ENCODE results near the gene CPXM1. TPM values are rescaled to one million over a fixed set of nuclear protein-coding genes. Genes with fewer than 3 reads are reported as not detected.

The CPXM1 gene
- total and polyA plus RNA-seq, 2 experiments from 2014 or later, result 0.08 TPM; not detected in 1

DNA sequence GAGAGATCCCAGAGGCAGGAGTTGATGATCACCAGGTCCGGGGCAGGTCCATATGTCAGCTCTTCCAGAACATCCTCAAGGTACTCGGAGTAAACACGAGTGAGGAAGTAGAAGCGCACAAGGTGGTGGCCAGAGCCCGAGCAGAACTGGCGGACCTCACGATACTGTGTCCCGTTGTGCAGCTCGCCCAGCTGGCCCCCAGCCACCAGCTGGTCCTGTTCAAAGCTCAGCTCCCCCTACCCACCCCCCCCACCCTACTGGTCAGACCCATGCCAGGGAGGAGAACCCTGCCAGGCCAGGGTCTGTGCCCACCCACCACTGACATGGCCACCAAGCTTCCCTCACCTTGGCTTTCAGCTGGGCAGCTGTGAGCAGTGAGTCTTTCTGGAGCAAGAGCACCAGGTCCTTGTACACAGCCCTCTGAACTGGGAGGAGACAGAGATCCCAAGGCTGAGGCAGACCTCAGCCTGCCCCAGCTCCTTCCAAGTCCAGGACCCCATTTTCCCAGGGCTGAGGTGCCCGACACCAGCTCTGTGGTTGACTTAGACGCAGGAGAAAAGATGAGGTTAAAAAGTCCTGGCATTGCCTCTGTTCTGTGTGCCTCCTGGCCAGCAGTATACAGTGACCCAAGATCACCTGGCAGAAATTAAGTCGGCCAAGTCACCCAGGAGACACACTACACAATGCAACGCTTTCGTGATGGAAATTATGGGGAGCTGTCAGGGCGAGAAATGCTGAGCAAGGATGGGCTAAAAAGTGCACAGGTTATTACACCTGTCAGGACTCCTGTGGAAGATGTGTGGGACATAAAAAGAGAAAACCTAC lies 38.6 kb upstream of the CPXM1 start:
- no peaks in the 10 kb centered on the region for H3K9me3 ChIP-seq (ENCODE audit: low read depth)
- 0 out of 2 replicates have a peak, but pooled peaks cover 2% of the 10 kb centered on the region for H3F3A ChIP-seq (ENCODE audit: insufficient read depth)
- no peaks in the 10 kb centered on the region for H3K9me2 ChIP-seq (ENCODE audit: insufficient read depth)
- H2AFZ ChIP-seq, result no peak overlapping the region
- no peaks in the 10 kb centered on the region for H3K36me3 ChIP-seq (ENCODE audit: low read depth)
- no peak for DNase-seq
- TF ChIP-seq EZH2phosphoT487 (IDR thresholded peaks at IDR 0.05; ENCODE audit: insufficient read depth, low read depth), result no peak
- TF ChIP-seq EZH2 (IDR thresholded peaks at IDR 0.05; ENCODE audit: insufficient read depth, poor library complexity, severe bottlenecking), result no peak
- H3K4me3 ChIP-seq, result no peak overlapping the region
- in situ Hi-C loops (cut with MboI), result no loop called here
- H4K20me1 ChIP-seq (ENCODE audit: insufficient read depth), result no peaks in the 10 kb centered on the region
- H3K4me1 ChIP-seq (ENCODE audit: insufficient read depth), result no peaks in the 10 kb centered on the region
- no peak overlapping the region for H3K4me2 ChIP-seq (ENCODE audit: unreplicated experiment)
- no peak overlapping the region for H3K27ac ChIP-seq
- no peak overlapping the region for H3K9ac ChIP-seq
- peaks cover 39% of the 10 kb centered on the region for H3K79me2 ChIP-seq (ENCODE audit: insufficient read depth)
- H3K27me3 ChIP-seq (replicated peaks; ENCODE audit: insufficient read depth), result no peaks in the 10 kb centered on the region
- WGBS, 2 experiments (ENCODE audit: low coverage in 1 of 2, low lambda C conversion rate in 2 of 2, missing lambda C conversion rate in 2 of 2), result 95 to 97% methylated on average over 10 to 15 of the region's 15 CpGs

DNA sequence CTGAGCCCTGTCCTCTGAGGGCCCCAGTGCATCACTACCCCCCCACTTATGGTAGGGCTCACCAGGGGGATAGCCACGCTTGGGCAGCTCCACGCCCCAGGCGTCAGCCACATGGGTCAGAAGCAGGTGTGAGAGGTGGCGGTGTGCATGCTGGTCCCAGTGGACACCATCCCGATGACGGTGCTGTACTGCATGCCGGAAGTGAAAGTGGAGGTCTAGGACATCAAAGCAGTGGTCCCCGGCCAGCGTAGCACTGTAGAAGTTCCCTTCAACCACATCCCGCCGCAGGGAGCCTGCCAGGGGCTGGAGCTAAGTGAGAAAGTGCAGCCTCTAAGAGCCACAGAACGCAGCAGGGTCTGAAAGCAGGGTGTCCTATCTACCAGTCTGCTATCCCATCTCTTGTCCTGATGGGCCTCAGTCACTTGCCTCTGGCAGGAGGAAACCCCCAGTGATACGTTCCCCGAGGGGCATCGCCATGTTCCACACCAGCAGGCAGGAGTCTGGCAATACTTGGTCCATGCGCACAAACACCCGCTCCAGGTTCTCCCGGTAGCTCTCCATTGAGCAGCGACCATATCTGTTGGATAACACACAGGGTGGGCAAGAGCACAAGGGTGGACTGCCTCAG lies 37.9 kb upstream of the CPXM1 start:
- TF ChIP-seq EZH2phosphoT487 (IDR thresholded peaks at IDR 0.05; ENCODE audit: insufficient read depth, low read depth), result no peak
- TF ChIP-seq EZH2 (IDR thresholded peaks at IDR 0.05; ENCODE audit: insufficient read depth, poor library complexity, severe bottlenecking), result no peak
- WGBS, 2 experiments (ENCODE audit: low coverage in 1 of 2, low lambda C conversion rate in 2 of 2, missing lambda C conversion rate in 2 of 2), result 97% methylated on average over 19 of the region's 19 CpGs
- Histone ChIP-seq H3K9me3 (ENCODE audit: low read depth) (no peaks in the 10 kb centered on the region), H3K27ac (no peak overlapping the region), H4K20me1 (ENCODE audit: insufficient read depth) (no peaks in the 10 kb centered on the region), H3K9ac (no peak overlapping the region), H3F3A (ENCODE audit: insufficient read depth) (0 out of 2 replicates have a peak, but pooled peaks cover 5% of the 10 kb centered on the region), H3K36me3 (ENCODE audit: low read depth) (no peaks in the 10 kb centered on the region), H3K9me2 (ENCODE audit: insufficient read depth) (no peaks in the 10 kb centered on the region), H3K27me3 (replicated peaks; ENCODE audit: insufficient read depth) (no peaks in the 10 kb centered on the region), H3K4me1 (ENCODE audit: insufficient read depth) (no peaks in the 10 kb centered on the region), H3K4me2 (ENCODE audit: unreplicated experiment) (no peak overlapping the region), H2AFZ (no peak overlapping the region), H3K79me2 (ENCODE audit: insufficient read depth) (peaks cover 31% of the 10 kb centered on the region), H3K4me3 (no peak overlapping the region)
- DNase-seq, result no peak
- in situ Hi-C loops (cut with MboI), result no loop called here

DNA sequence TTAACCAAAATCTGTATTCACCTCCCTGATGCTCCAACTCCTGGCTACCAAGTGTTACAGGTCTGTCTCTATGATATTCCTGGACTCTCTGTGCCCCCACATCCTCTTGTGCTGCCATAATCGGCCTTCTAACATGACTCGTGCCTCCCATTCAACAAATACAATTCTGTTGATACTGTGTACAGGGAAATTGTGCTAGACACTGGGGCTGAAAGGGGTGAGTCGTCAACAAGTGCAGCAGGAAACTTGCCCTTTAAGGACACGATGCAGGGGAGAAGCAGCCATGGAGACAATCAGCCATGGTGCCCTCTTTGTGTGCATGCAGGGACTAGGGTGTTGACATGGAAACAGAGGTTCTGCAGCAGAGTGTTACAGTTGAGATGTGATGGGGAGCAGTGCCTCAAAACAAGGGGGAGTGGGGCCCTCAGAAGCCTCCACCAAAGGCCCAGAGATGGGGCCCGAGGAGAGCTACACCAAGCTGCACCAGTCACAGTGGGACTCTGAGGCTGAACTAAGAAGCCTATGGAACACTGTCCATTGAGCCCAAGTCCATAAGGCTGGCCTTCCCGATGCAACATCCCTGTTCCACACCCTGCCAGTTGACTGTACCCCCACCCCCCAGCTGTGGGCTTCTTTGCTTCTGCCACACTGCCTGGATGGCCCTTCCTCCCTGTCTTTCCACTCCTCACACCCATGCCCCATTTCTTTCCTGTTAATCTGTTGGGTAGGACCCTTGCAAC lies 37.0 kb upstream of the CPXM1 start:
- no peak for TF ChIP-seq EZH2 (IDR thresholded peaks at IDR 0.05; ENCODE audit: insufficient read depth, poor library complexity, severe bottlenecking)
- no peak for TF ChIP-seq EZH2phosphoT487 (IDR thresholded peaks at IDR 0.05; ENCODE audit: insufficient read depth, low read depth)
- no peak overlapping the region for H3K27ac ChIP-seq
- no peak overlapping the region for H3K4me3 ChIP-seq
- no peak overlapping the region for H2AFZ ChIP-seq
- H3K9ac ChIP-seq, result no peak overlapping the region
- H3K79me2 ChIP-seq (ENCODE audit: insufficient read depth), result peaks cover 22% of the 10 kb centered on the region
- no peaks in the 10 kb centered on the region for H4K20me1 ChIP-seq (ENCODE audit: insufficient read depth)
- in situ Hi-C loops (cut with MboI), result no loop called here
- 84% methylated on average over 6 of the region's 6 CpGs for WGBS, 2 experiments (ENCODE audit: low coverage in 1 of 2, low lambda C conversion rate in 2 of 2, missing lambda C conversion rate in 2 of 2)
- H3K9me2 ChIP-seq (ENCODE audit: insufficient read depth), result no peaks in the 10 kb centered on the region
- no peak overlapping the region for H3K4me2 ChIP-seq (ENCODE audit: unreplicated experiment)
- H3K4me1 ChIP-seq (ENCODE audit: insufficient read depth), result 0 out of 2 replicates have a peak, but pooled peaks cover 2% of the 10 kb centered on the region
- no peaks in the 10 kb centered on the region for H3K27me3 ChIP-seq (replicated peaks; ENCODE audit: insufficient read depth)
- H3F3A ChIP-seq (ENCODE audit: insufficient read depth), result peaks cover 10% of the 10 kb centered on the region
- no peaks in the 10 kb centered on the region for H3K36me3 ChIP-seq (ENCODE audit: low read depth)
- DNase-seq, result no peak
- no peaks in the 10 kb centered on the region for H3K9me3 ChIP-seq (ENCODE audit: low read depth)

DNA sequence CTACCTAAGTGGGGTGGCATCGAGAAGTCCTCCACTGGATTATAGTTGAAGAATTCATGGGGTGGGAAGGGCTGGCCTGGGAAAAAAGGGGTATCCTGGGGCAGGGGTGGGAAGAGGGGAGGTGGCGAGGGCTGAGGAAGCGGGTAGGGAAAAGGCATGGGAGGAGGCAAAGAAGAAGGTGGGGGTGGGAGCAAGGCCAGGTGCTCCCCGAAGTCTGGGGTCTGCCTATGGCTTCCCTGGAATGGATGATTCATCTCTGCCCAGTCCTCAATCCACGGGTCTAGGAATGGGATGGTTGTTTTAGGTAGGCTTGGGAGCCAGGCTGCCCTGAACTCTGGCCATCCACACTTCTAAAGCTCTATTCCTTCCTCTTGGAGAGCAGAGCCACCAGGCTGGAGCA lies 35.6 kb upstream of the CPXM1 start:
- Histone ChIP-seq H3K9ac (no peak overlapping the region), H3K4me3 (no peak overlapping the region), H3K9me3 (ENCODE audit: low read depth) (no peaks in the 10 kb centered on the region), H3K4me1 (ENCODE audit: insufficient read depth) (peaks cover 9% of the 10 kb centered on the region; the same call in 1 of the 2 replicates), H3K79me2 (ENCODE audit: insufficient read depth) (peaks cover 10% of the 10 kb centered on the region; the same call in 1 of the 2 replicates), H3K27ac (no peak overlapping the region), H4K20me1 (ENCODE audit: insufficient read depth) (no peaks in the 10 kb centered on the region), H3K4me2 (ENCODE audit: unreplicated experiment) (no peak overlapping the region), H3F3A (ENCODE audit: insufficient read depth) (peaks cover 19% of the 10 kb centered on the region), H2AFZ (no peak overlapping the region), H3K9me2 (ENCODE audit: insufficient read depth) (no peaks in the 10 kb centered on the region), H3K36me3 (ENCODE audit: low read depth) (no peaks in the 10 kb centered on the region), H3K27me3 (replicated peaks; ENCODE audit: insufficient read depth) (no peaks in the 10 kb centered on the region)
- DNase-seq, result no peak
- WGBS, 2 experiments (ENCODE audit: low coverage in 1 of 2, low lambda C conversion rate in 2 of 2, missing lambda C conversion rate in 2 of 2), result 68 to 79% methylated on average over 3 to 5 of the region's 5 CpGs
- in situ Hi-C loops (cut with MboI), result no loop called here
- TF ChIP-seq EZH2phosphoT487 (IDR thresholded peaks at IDR 0.05; ENCODE audit: insufficient read depth, low read depth), result no peak
